ENCODE measurements around the gene ZCWPW1.

ZCWPW1 gene

GRCh38 chr7:100432053-100432452 is 3.5 kb upstream of the ZCWPW1 start:
- DNase-seq, result no peak

- no peak for DNase-seq
Measured at GRCh38 chr7:100431286-100431735, 2.8 kb upstream of the ZCWPW1 start.

- DNase-seq, result no peak
Measured at GRCh38 chr7:100430493-100431285, 2.2 kb upstream of the ZCWPW1 start.

GRCh38 chr7:100429637-100430492 is 1.4 kb upstream of the ZCWPW1 start, which contains the start of gene MEPCE:
Gene MEPCE, plus strand, starts transcription at chr7:100429831. Its CDS starts 188 bp downstream, at chr7:100430019.
- DNase-seq, result peak; percentile 99

GRCh38 chr7:100428967-100429636 is 599 bp upstream of the ZCWPW1 start:
- peak; percentile 100 for DNase-seq

- no peak for DNase-seq
Measured at GRCh38 chr7:100427762-100428198, 723 bp downstream of the ZCWPW1 start.

- DNase-seq, result no peak
Measured at GRCh38 chr7:100426516-100426915, 2.0 kb downstream of the ZCWPW1 start.

- no peak for DNase-seq
Measured at GRCh38 chr7:100425347-100425746, 3.2 kb downstream of the ZCWPW1 start.

- no peak for DNase-seq
Measured at GRCh38 chr7:100423315-100423714, 5.2 kb downstream of the ZCWPW1 start.

- DNase-seq, result no peak
Measured at GRCh38 chr7:100419660-100420226, 8.8 kb downstream of the ZCWPW1 start.

- DNase-seq, result no peak
Measured at GRCh38 chr7:100418930-100419659, 9.4 kb downstream of the ZCWPW1 start.

- DNase-seq, result no peak
Measured at GRCh38 chr7:100415448-100415847, 13.1 kb downstream of the ZCWPW1 start.

- DNase-seq, result no peak
Measured at GRCh38 chr7:100413889-100414288, 14.6 kb downstream of the ZCWPW1 start.

GRCh38 chr7:100413346-100413745 is 15.2 kb downstream of the ZCWPW1 start:
- no peak for DNase-seq

- no peak for DNase-seq
Measured at GRCh38 chr7:100411101-100411500, 17.4 kb downstream of the ZCWPW1 start.

GRCh38 chr7:100407285-100408180 is 21.0 kb downstream of the ZCWPW1 start:
- DNase-seq, result peak; percentile 23

- no peak for DNase-seq
Measured at GRCh38 chr7:100406767-100407166, 21.7 kb downstream of the ZCWPW1 start.

GRCh38 chr7:100402241-100402640 is 26.3 kb downstream of the ZCWPW1 start:
- DNase-seq, result no peak

GRCh38 chr7:100401811-100402210 is 26.7 kb downstream of the ZCWPW1 start:
- no peak for DNase-seq

- no peak for DNase-seq
Measured at GRCh38 chr7:100400656-100401055, 27.8 kb downstream of the ZCWPW1 start.

- DNase-seq, result no peak
Measured at GRCh38 chr7:100400041-100400440, 28.5 kb downstream of the ZCWPW1 start.
